ENCODE measurements around the gene ZNF778.

DNA sequence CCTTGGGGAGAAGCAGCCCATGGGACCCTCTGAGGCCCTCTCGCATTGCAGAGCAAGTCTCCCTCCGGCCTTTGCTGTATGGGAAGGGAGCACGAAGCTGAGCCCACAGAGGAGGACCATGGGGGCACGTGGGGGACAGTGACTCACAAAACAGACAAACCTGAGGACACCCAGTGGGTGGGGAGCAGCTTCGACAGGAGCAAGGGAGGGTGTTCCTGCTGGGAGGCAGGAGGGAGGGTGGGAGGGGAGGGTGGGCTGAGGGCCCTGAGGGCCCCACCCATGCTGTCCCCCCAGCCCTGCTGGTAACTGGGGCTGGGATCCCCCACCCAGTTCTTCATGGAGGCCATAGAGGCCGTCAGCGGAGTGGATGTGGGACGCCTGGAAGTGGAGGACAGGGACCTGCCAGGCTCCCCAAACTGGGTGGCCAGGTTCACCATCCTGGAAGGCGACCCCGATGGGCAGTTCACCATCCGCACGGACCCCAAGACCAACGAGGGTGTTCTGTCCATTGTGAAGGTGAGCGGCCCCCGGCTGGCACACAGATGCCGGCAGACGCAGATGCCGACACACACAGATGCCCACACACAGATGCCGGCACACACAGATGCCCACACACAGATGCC lies 29.6 kb upstream of the ZNF778 start:
- TF ChIP-seq, protein P1, sequence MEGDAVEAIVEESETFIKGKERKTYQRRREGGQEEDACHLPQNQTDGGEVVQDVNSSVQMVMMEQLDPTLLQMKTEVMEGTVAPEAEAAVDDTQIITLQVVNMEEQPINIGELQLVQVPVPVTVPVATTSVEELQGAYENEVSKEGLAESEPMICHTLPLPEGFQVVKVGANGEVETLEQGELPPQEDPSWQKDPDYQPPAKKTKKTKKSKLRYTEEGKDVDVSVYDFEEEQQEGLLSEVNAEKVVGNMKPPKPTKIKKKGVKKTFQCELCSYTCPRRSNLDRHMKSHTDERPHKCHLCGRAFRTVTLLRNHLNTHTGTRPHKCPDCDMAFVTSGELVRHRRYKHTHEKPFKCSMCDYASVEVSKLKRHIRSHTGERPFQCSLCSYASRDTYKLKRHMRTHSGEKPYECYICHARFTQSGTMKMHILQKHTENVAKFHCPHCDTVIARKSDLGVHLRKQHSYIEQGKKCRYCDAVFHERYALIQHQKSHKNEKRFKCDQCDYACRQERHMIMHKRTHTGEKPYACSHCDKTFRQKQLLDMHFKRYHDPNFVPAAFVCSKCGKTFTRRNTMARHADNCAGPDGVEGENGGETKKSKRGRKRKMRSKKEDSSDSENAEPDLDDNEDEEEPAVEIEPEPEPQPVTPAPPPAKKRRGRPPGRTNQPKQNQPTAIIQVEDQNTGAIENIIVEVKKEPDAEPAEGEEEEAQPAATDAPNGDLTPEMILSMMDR (IDR thresholded peaks at IDR 0.05 in 2 of 3, conservative IDR thresholded peaks at IDR 0.05 in 1 of 3; ENCODE audit: borderline replicate concordance in 1 of 3, insufficient read depth in 1 of 3, low read depth in 2 of 3, low read length in 2 of 3) = no peak
- TF ChIP-seq SIN3A (IDR thresholded peaks at IDR 0.05; ENCODE audit: low read depth) = no peak
- TF ChIP-seq REST (IDR thresholded peaks at IDR 0.05; ENCODE audit: low read depth) = no peak
- no peak for TF ChIP-seq YY1 (IDR thresholded peaks at IDR 0.05; ENCODE audit: extremely low read depth, insufficient replicate concordance, low read depth, low read length)
- TF ChIP-seq, protein P2, sequence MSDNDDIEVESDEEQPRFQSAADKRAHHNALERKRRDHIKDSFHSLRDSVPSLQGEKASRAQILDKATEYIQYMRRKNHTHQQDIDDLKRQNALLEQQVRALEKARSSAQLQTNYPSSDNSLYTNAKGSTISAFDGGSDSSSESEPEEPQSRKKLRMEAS (IDR thresholded peaks at IDR 0.05) = no peak
- TF ChIP-seq SRF (IDR thresholded peaks at IDR 0.05; ENCODE audit: low read depth) = no peak
- TF ChIP-seq CEBPB (IDR thresholded peaks at IDR 0.05; ENCODE audit: low read depth) = no peak
- no peak for TF ChIP-seq POLR2A (IDR thresholded peaks at IDR 0.05; ENCODE audit: borderline replicate concordance, extremely low read depth, insufficient read depth, insufficient read length)
- no peak for TF ChIP-seq EZH2 (IDR thresholded peaks at IDR 0.05)
- no peak for TF ChIP-seq JUND (IDR thresholded peaks at IDR 0.05)
- no peak for TF ChIP-seq POLR2AphosphoS5 (IDR thresholded peaks at IDR 0.05; ENCODE audit: low read depth, low read length)
